Measurements from ENCODE around the gene DLGAP4.

DLGAP4 gene

DNA sequence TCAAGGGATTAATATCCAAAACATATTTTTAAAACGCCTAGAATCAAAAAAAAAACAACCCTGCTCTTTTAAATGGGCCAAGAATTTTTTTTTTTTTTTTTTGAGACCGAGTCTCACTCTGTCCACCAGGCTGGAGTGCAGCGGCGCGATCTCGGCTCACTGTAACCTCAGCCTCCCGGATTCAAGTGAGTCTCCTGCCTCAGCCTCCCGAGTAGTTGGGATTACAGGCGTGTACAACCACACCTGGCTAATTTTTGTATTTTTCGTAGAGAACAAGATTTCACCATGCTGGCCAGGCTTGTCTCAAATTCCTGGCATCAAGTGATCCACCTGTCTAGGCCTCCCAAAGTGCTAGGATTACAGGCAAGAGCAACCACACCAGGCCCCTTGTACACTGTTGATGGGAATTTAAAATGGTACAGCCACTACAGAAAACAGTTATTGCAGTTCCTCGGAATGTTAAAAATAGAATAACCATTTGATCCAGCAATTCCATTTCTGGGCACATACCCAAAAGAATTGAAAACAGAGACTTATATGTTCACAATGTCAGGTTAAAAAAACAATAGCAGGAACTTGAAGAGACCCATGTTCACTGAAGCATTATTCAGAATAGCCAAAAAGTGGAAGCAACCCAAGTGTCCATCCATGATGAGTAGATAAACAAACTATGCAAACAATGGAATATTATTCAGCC is 232.0 kb downstream of the DLGAP4 start:
- no peak for DNase-seq (ENCODE audit: low read depth in 2 of 2)

- no peak for DNase-seq (ENCODE audit: low read depth in 2 of 2)
These were observed 234.5 kb downstream of the DLGAP4 start for GRCh38 chr20:36540551-36541211.

GRCh38 chr20:36541227-36541767 is 235.2 kb downstream of the DLGAP4 start, which contains the start of gene MYL9:
TSS of gene MYL9 (plus strand) at chr20:36541519. CDS start at chr20:36544885, 3,366 bp downstream.
- no peak for DNase-seq (ENCODE audit: low read depth in 2 of 2)

DNA sequence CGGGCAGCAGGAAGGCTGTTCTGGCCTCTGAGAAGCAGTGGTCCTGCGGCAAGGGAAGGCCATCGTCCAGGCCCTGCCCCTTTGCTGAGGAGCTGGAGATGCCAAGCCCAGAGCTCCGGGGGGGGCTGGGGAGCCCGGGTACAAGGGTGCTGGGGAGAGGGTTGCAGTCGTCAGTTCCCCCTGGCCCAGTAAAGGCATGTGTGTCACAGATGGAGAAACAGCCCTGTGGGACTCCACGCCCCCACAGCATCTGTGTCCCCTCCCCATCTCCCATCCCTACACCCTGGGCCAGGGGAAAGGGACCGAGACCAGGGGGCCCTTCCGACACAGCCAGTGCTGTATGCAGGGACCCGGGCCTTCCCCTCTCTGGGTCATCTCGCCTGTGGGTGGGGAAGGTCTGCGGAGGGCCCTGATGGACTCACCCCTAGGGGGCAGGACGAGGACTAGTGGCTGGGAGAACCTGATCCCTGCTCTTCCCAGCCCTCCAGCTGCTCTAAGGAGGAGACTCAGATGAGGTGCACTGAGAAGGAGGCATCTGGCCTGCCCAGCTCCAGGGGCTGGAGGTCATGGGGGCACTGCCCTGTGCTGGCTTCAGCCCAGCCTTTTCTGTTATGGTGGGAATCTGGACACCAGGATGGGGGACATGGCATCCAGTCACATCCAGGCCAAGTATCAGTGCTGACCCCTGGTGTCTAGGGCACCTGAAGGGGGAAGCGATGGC is 235.8 kb downstream of the DLGAP4 start:
- no peak for DNase-seq (ENCODE audit: low read depth in 2 of 2)

GRCh38 chr20:36542516-36543183 is 236.5 kb downstream of the DLGAP4 start:
- DNase-seq (ENCODE audit: low read depth in 2 of 2), result no peak

- DNase-seq (ENCODE audit: low read depth in 2 of 2), result no peak
These were observed 237.3 kb downstream of the DLGAP4 start for GRCh38 chr20:36543184-36544133.

- no peak for DNase-seq (ENCODE audit: low read depth in 2 of 2)
These were observed 238.2 kb downstream of the DLGAP4 start for GRCh38 chr20:36544134-36545018.

- no peak for DNase-seq (ENCODE audit: low read depth in 2 of 2)
These were observed 240.1 kb downstream of the DLGAP4 start for GRCh38 chr20:36546111-36546736.

DNA sequence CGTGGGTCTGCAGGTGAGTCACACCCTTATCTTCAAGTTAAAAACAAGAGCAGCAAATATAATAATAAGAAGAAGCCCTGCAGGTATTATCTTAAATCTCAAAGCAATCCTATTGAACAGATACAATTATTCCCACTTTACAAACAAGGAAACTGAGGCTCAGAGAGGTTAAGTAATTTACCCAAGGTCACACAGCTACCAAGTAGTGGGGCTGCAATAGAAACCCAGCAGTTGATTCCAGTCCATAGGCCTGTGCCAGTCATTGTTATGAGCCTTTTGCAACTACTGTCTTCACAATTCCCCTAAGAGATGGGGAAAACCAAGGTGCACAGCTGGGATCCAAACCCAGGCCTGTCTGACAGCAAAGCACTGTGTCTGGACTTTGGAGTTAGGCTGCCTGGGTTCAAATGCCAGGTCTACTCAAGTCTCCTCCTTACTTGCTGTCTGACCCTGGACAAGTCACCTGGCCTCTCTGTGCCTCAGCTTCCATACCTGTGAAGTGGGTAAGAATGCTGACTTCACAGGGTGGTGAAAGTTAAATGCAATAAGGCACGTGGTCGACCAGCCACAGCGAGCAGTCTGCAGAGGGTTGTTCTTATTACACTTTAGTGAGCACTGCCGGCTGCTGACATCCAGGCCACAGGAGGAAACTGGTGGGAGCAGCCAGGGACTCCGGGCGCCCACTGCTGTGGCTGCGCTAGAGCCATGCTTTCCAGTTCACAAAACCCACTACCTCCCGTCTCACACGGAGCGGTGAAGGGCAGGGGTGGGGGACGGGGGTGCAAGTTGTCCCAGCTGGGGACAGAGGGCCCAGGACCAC is 241.3 kb downstream of the DLGAP4 start:
- no peak for DNase-seq (ENCODE audit: low read depth in 2 of 2)

GRCh38 chr20:36548006-36548315 is 241.8 kb downstream of the DLGAP4 start:
- no peak for DNase-seq (ENCODE audit: low read depth in 2 of 2)

- DNase-seq (ENCODE audit: low read depth in 2 of 2), result no peak
These were observed 242.8 kb downstream of the DLGAP4 start for GRCh38 chr20:36548704-36549627.

- DNase-seq (ENCODE audit: low read depth in 2 of 2), result no peak
These were observed 243.4 kb downstream of the DLGAP4 start for GRCh38 chr20:36549628-36549941.

DNA sequence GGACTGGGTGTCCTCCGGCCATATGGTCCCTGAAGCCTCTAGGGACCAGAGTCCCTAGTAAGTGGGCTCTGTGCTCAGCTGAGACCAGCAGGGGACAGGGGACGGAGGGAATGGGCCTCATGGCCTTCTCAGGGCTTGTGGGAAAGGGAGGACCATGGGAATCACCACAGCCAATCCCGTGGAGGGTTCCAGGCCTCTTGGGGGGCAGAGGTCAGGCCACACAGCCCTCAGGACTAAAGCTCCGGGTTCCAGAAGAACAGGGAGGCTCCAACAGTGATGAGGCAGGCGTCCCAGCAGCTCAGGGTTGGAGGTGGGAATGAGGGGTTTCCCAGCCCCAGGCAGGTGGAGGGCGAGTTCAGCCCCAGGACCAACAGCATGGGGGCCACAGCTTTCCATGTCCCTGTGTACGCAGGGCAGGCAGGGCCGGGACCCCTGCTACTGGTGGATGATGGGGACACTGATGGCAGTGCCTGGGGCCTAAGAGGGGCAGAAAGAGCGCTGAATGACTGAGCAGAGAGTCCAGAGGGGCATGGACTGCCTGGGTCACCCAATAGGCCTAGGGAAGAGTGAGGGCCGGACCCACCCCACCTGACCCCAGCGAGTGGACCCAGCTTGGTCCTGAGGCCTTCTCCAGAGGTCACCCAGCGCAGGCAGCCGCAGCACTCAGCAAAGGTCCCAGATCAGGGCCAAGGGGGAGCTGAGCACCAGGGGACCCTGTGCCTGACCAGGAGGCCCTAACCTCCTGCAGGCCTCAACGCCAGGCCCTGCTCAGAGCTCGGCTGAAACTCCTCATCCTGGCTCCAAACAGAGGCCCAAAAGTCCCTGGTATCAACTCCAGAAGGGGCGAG is 244.0 kb downstream of the DLGAP4 start:
- DNase-seq (ENCODE audit: low read depth in 2 of 2), result no peak

DNA sequence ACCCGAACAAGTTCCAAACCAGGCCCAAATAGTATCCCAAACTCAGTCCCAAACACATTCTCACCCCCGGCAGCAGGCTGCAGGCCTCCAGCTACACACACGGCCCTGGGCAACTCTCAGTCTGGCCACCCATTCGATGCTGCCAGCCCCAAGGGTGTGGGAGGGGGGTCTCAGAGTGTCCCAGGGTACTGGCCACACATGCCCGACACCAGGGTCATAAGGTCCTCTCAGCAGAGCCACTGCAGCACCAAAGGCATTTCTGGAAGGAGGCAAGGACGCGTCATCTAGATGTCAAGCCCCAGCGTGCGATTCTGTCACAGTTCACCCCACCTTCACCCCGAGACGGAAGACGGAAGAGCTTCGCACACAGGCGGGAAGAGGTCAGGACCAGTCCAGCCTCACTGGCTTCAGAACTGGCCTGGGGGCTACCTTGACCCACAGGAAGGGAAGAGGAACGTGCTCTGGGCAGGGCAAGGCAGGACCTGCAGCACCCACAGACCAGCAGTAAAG is 244.7 kb downstream of the DLGAP4 start:
- no peak for DNase-seq (ENCODE audit: low read depth in 2 of 2)

GRCh38 chr20:36555248-36555647 is 249.1 kb downstream of the DLGAP4 start:
- DNase-seq (ENCODE audit: low read depth in 2 of 2), result no peak

GRCh38 chr20:36562724-36563123 is 256.6 kb downstream of the DLGAP4 start:
- no peak for DNase-seq (ENCODE audit: low read depth in 2 of 2)

GRCh38 chr20:36563374-36563773 is 257.2 kb downstream of the DLGAP4 start:
- DNase-seq (ENCODE audit: low read depth in 2 of 2), result no peak
